Loucy (cell line): ENCODE measurements around the gene ZMYM3.

Source experiments
- H2AFZ ChIP-seq: fragments of 200-600 bp; sonication (generic); 2 replicates; pipeline ENCODE4 v1.6.0; 2016; ENCODE audit warnings: antibody characterized with exemption, mild to moderate bottlenecking, low read length, moderate library complexity
- H3F3A ChIP-seq: fragments of 200-600 bp; 2 replicates; pipeline ENCODE4 v1.6.0; 2016; ENCODE audit warnings: antibody characterized with exemption, low read depth, mild to moderate bottlenecking
- H3K27me3 ChIP-seq: fragments of 200-600 bp; sonication (generic); 2 replicates; pipeline ENCODE4 v1.6.1; 2014; ENCODE audit warnings: low read length, mild to moderate bottlenecking; ENCODE audit not compliant: insufficient read depth, poor library complexity, severe bottlenecking
- H3K36me3 ChIP-seq: fragments of 200-600 bp; sonication (generic); 2 replicates; pipeline ENCODE4 v1.6.1; 2016; ENCODE audit warnings: low read length; ENCODE audit not compliant: insufficient read depth
- H3K4me1 ChIP-seq: fragments of 200-600 bp; sonication (generic); 2 replicates; pipeline ENCODE4 v1.5.1; 2014; ENCODE audit warnings: low read length, mild to moderate bottlenecking; ENCODE audit not compliant: insufficient read depth, poor library complexity, severe bottlenecking
- H3K4me2 ChIP-seq: fragments of 200-600 bp; sonication (generic); 2 replicates; pipeline ENCODE4 v1.6.0; 2014; ENCODE audit warnings: antibody characterized with exemption, low read length, low read depth, mild to moderate bottlenecking; ENCODE audit not compliant: poor library complexity, severe bottlenecking
- H3K4me3 ChIP-seq: fragments of 200-600 bp; sonication (generic); 2 replicates; pipeline ENCODE4 v1.5.1; 2014; ENCODE audit warnings: low read length, mild to moderate bottlenecking, mixed read lengths; ENCODE audit not compliant: poor library complexity, severe bottlenecking
- H3K79me2 ChIP-seq: fragments of 200-600 bp; sonication (generic); 2 replicates; pipeline ENCODE4 v1.6.1; 2014; ENCODE audit warnings: low read length; ENCODE audit not compliant: insufficient read depth
- H3K9ac ChIP-seq: fragments of 200-600 bp; sonication (generic); 2 replicates; pipeline ENCODE4 v1.6.0; 2014; ENCODE audit warnings: mild to moderate bottlenecking, low read depth, low read length, moderate library complexity; ENCODE audit not compliant: poor library complexity, severe bottlenecking
- H3K9me2 ChIP-seq: fragments of 200-600 bp; sonication (generic); replicated peaks from 2 replicates; pipeline ENCODE4 v1.6.1; 2016; ENCODE audit warnings: low read depth, low read length, mixed read lengths
- H3K9me3 ChIP-seq: fragments of 200-600 bp; sonication (generic); 2 replicates; pipeline ENCODE4 v1.6.1; 2014; ENCODE audit warnings: mild to moderate bottlenecking, antibody characterized with exemption, low read length, low read depth; ENCODE audit not compliant: insufficient read depth
- H4K20me1 ChIP-seq: fragments of 200-600 bp; sonication (generic); 2 replicates; pipeline ENCODE4 v1.6.0; 2014; ENCODE audit warnings: antibody characterized with exemption, low read length, mild to moderate bottlenecking; ENCODE audit not compliant: insufficient read depth, poor library complexity, severe bottlenecking
- CTCF ChIP-seq: fragments of 200-600 bp; sonication (generic); conservative IDR thresholded peaks from 2 replicates; pipeline ENCODE4 v1.5.1; 2014; ENCODE audit warnings: mild to moderate bottlenecking, antibody characterized with exemption, low read length
- EZH2phosphoT487 ChIP-seq: fragments of 200-600 bp; IDR thresholded peaks from 2 replicates; pipeline ENCODE4 v1.6.1; 2018; ENCODE audit warnings: antibody characterized with exemption, mild to moderate bottlenecking, moderate library complexity, borderline replicate concordance

ZMYM3 gene

GRCh38 chrX:71225009-71225408 lies 28.9 kb downstream of the ZMYM3 start:
- Histone ChIP-seq H3K9me2 (no peaks in the 10 kb centered on the region), H3K36me3 (no peaks in the 10 kb centered on the region), H4K20me1 (no peaks in the 10 kb centered on the region), H3K4me1 (no peaks in the 10 kb centered on the region), H3K9ac (no peak overlapping the region), H2AFZ (no peak overlapping the region), H3K9me3 (no peaks in the 10 kb centered on the region), H3K4me2 (no peak overlapping the region), H3K27me3 (no peaks in the 10 kb centered on the region), H3F3A (no peaks in the 10 kb centered on the region), H3K4me3 (no peak overlapping the region), H3K79me2 (no peaks in the 10 kb centered on the region)
- TF ChIP-seq EZH2phosphoT487 (no peak), CTCF (no peak)

- TF ChIP-seq EZH2phosphoT487 (no peak), CTCF (no peak)
- no peak overlapping the region for H3K4me3 ChIP-seq
- H3K9ac ChIP-seq, result no peak overlapping the region
- no peaks in the 10 kb centered on the region for H4K20me1 ChIP-seq
- H3K4me1 ChIP-seq, result no peaks in the 10 kb centered on the region
- H3K4me2 ChIP-seq, result no peak overlapping the region
- no peak overlapping the region for H2AFZ ChIP-seq
- no peaks in the 10 kb centered on the region for H3K79me2 ChIP-seq
- H3K36me3 ChIP-seq, result no peaks in the 10 kb centered on the region
- H3K27me3 ChIP-seq, result no peaks in the 10 kb centered on the region
- no peaks in the 10 kb centered on the region for H3K9me2 ChIP-seq
- H3F3A ChIP-seq, result no peaks in the 10 kb centered on the region
- no peaks in the 10 kb centered on the region for H3K9me3 ChIP-seq
Measured at GRCh38 chrX:71224098-71224708, 29.7 kb downstream of the ZMYM3 start.

GRCh38 chrX:71222929-71223328 lies 31.0 kb downstream of the ZMYM3 start, which contains the start of gene GJB1:
TSS of gene GJB1 (plus strand) at chrX:71223224. CDS start at chrX:71223708, 484 bp downstream.
- Histone ChIP-seq H3K4me1 (no peaks in the 10 kb centered on the region), H3K79me2 (no peaks in the 10 kb centered on the region), H4K20me1 (no peaks in the 10 kb centered on the region), H2AFZ (no peak within 1 kb of the TSS), H3K9me3 (no peaks in the 10 kb centered on the region), H3K27me3 (no peaks in the 10 kb centered on the region), H3K9ac (no peak within 1 kb of the TSS), H3K36me3 (no peaks in the 10 kb centered on the region), H3K9me2 (no peaks in the 10 kb centered on the region), H3F3A (no peaks in the 10 kb centered on the region), H3K4me2 (no peak within 1 kb of the TSS), H3K4me3 (no peak within 1 kb of the TSS)
- TF ChIP-seq EZH2phosphoT487, result no peak
- no peak for TF ChIP-seq CTCF
